OCI-LY1 (cell line): ENCODE results near the gene POLR3H.

Experiments used
- H2AFZ ChIP-seq: fragments of 200-600 bp; sonication (generic), shearing (Covaris generic); 2 replicates; pipeline ENCODE4 v1.6.0; 2014; ENCODE audit warnings: antibody characterized with exemption, mild to moderate bottlenecking, low read length
- H3F3A ChIP-seq: fragments of 200-600 bp; sonication (generic), shearing (Covaris generic); 2 replicates; pipeline ENCODE4 v1.6.0; 2014; ENCODE audit warnings: mild to moderate bottlenecking, antibody characterized with exemption, low read length, moderate library complexity; ENCODE audit not compliant: insufficient read depth
- H3K27ac ChIP-seq: fragments of 200-600 bp; sonication (generic); 2 replicates; pipeline ENCODE4 v1.5.1; 2014; ENCODE audit warnings: low read length, mixed run types, mild to moderate bottlenecking, low read depth; ENCODE audit not compliant: poor library complexity, severe bottlenecking
- H3K27me3 ChIP-seq: fragments of 200-600 bp; sonication (generic); 2 replicates; pipeline ENCODE4 v1.6.0; 2014; ENCODE audit warnings: antibody characterized with exemption, mild to moderate bottlenecking, low read length, moderate library complexity; ENCODE audit not compliant: insufficient read depth
- H3K36me3 ChIP-seq: fragments of 200-600 bp; sonication (generic); 2 replicates; pipeline ENCODE4 v1.6.1; 2014; ENCODE audit warnings: mild to moderate bottlenecking, antibody characterized with exemption, low read length, moderate library complexity, mixed read lengths; ENCODE audit not compliant: insufficient read depth
- H3K4me1 ChIP-seq: fragments of 200-600 bp; sonication (generic); 2 replicates; pipeline ENCODE4 v1.5.1; 2014; ENCODE audit warnings: mild to moderate bottlenecking, low read length, moderate library complexity; ENCODE audit not compliant: insufficient read depth, severe bottlenecking
- H3K4me2 ChIP-seq: fragments of 200-600 bp; sonication (generic), shearing (Covaris generic); 2 replicates; pipeline ENCODE4 v1.6.1; 2014; ENCODE audit warnings: low read length
- H3K4me3 ChIP-seq: fragments of 200-600 bp; sonication (generic); 2 replicates; pipeline ENCODE4 v1.5.1; 2014; ENCODE audit warnings: low read length, low read depth, mild to moderate bottlenecking, mixed read lengths; ENCODE audit not compliant: poor library complexity, severe bottlenecking
- H3K79me2 ChIP-seq: fragments of 200-600 bp; shearing (Covaris generic); 2 replicates; pipeline ENCODE4 v1.6.1; 2016; ENCODE audit warnings: mixed run types, low read length, mixed read lengths; ENCODE audit not compliant: insufficient read depth
- H3K9ac ChIP-seq: fragments of 200-600 bp; sonication (generic), shearing (Covaris generic); 2 replicates; pipeline ENCODE4 v1.6.1; 2014; ENCODE audit warnings: mild to moderate bottlenecking, low read length, mixed read lengths
- H3K9me2 ChIP-seq: fragments of 200-600 bp; sonication (generic), shearing (Covaris generic); 2 replicates; pipeline ENCODE4 v1.6.1; 2014; ENCODE audit warnings: low read depth, mild to moderate bottlenecking, low read length, mixed read lengths
- H3K9me3 ChIP-seq: fragments of 200-600 bp; shearing (Covaris generic); 2 replicates; pipeline ENCODE4 v1.6.1; 2014; ENCODE audit warnings: low read length, mixed read lengths
- H4K20me1 ChIP-seq: fragments of 200-600 bp; sonication (generic), shearing (Covaris generic); 2 replicates; pipeline ENCODE4 v1.6.0; 2016; ENCODE audit warnings: mild to moderate bottlenecking, low read length; ENCODE audit not compliant: insufficient read depth
- CTCF ChIP-seq: fragments of 200-600 bp; sonication (generic), shearing (Covaris generic); IDR thresholded peaks from 2 replicates; pipeline ENCODE4 v1.5.1; 2017; ENCODE audit warnings: mild to moderate bottlenecking, antibody characterized with exemption, low read length, moderate library complexity, mixed read lengths
- EZH2 ChIP-seq: fragments of 200-600 bp; sonication (generic), shearing (Covaris generic); IDR thresholded peaks from 2 replicates; pipeline ENCODE4 v1.8.0; 2017; ENCODE audit warnings: borderline replicate concordance, mixed run types, mild to moderate bottlenecking, antibody characterized with exemption, low read length, moderate library complexity, mixed read lengths

Gene POLR3H

GRCh38 chr22:41562461-41562860 is 18.2 kb upstream of the POLR3H start:
- TF ChIP-seq CTCF (no peak), EZH2 (no peak)
- no peak overlapping the region for H2AFZ ChIP-seq
- no peaks in the 10 kb centered on the region for H3K9me2 ChIP-seq
- no peaks in the 10 kb centered on the region for H4K20me1 ChIP-seq
- H3K79me2 ChIP-seq: no peaks in the 10 kb centered on the region
- no peaks in the 10 kb centered on the region; the same call in 1 of the 2 replicates for H3K27me3 ChIP-seq
- H3K36me3 ChIP-seq: no peaks in the 10 kb centered on the region
- H3K27ac ChIP-seq: no peak overlapping the region
- H3K4me1 ChIP-seq: no peaks in the 10 kb centered on the region
- no peak overlapping the region for H3K4me2 ChIP-seq
- no peaks in the 10 kb centered on the region for H3K9me3 ChIP-seq
- H3K9ac ChIP-seq: no peak overlapping the region
- H3K4me3 ChIP-seq: no peak overlapping the region
- H3F3A ChIP-seq: no peaks in the 10 kb centered on the region

DNA sequence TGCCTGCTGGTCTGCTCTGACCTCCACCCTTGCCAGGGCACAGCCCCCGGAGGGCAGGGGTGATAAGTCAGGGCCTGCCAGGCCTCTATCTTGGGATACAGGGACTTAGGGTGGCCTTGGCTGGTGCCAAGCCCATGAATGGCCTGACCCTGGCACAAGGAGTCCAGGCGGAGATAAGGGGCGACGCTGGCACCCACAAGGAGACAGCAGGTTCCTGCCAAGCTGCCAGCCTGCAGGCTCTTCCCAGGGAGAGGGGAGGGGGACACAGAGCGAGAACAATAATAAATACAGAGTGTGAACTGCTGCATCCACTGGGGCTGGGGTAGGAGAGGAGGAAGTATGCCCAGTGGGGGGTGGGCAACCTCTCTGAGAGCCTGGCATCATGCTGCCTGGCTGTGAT is 17.5 kb upstream of the POLR3H start:
- Histone ChIP-seq H3K9me3 (no peaks in the 10 kb centered on the region), H3K4me1 (no peaks in the 10 kb centered on the region), H3K9me2 (no peaks in the 10 kb centered on the region), H3F3A (no peaks in the 10 kb centered on the region), H3K79me2 (no peaks in the 10 kb centered on the region), H3K9ac (no peak overlapping the region), H4K20me1 (no peaks in the 10 kb centered on the region), H2AFZ (no peak overlapping the region), H3K36me3 (no peaks in the 10 kb centered on the region), H3K4me3 (no peak overlapping the region), H3K27ac (no peak overlapping the region), H3K4me2 (no peak overlapping the region), H3K27me3 (no peaks in the 10 kb centered on the region; the same call in 1 of the 2 replicates)
- TF ChIP-seq CTCF: no peak
- no peak for TF ChIP-seq EZH2

GRCh38 chr22:41561335-41561734 is 17.1 kb upstream of the POLR3H start:
- Histone ChIP-seq H3K27ac (no peak overlapping the region), H2AFZ (no peak overlapping the region)

More at GRCh38 chr22:41561335-41561734, 17.1 kb upstream of the POLR3H start:
- Histone ChIP-seq H3K4me1 (no peaks in the 10 kb centered on the region), H3F3A (no peaks in the 10 kb centered on the region), H3K79me2 (no peaks in the 10 kb centered on the region), H3K9me3 (no peaks in the 10 kb centered on the region), H3K27me3 (no peaks in the 10 kb centered on the region; the same call in 1 of the 2 replicates), H3K36me3 (no peaks in the 10 kb centered on the region), H4K20me1 (no peaks in the 10 kb centered on the region), H3K9ac (no peak overlapping the region), H3K9me2 (no peaks in the 10 kb centered on the region), H3K4me2 (no peak overlapping the region), H3K4me3 (no peak overlapping the region)
- TF ChIP-seq CTCF (no peak), EZH2 (no peak)
